NCI-H446 (cell line): ENCODE results near the gene KMO.
A peak's percentile ranks its signal among the peaks of the same experiment; 100 is the strongest.

Experiments
- DNase-seq, 2 experiments: peaks; one replicate each; lab custom pipeline; 2025; lab: John Stamatoyannopoulos, UW

The KMO gene

DNA sequence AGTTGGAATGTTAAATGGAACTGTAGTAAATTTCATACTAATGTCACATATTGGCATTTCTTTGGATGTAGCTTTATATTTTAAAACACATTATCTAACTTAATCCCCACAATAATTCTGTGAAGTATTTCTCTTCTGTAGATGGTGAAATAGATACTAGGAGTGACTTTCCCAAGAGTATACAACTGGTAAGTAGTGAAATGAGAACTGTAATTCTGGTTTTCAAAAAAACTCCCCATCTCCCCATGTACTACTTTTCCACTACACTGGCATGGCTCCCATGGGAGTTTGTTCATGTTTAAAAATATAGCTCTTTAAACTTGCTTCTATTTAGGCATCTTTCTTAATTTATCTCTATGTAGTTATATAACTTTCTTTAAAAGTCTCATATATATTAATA, 97.8 kb downstream of the KMO start:
- no peak for DNase-seq

DNA sequence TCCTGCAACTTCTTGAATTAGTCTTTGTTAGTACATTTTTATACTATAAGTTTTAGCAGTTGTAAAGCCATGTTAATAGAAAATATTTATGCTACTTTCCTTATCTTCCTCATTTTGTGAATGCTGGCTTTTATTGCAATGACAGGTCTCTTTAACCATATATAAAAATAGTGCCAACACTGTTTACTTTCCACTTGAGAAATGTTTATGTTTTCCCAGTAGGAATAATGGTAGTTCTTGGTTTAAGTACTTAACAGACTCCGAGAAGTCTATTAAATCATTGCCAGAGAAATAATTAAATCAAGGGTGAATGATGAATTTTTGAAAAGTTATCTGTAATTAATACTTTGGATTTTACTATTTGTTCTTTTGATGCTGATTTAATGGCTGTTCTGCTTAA, 98.3 kb downstream of the KMO start:
- no peak for DNase-seq

DNA sequence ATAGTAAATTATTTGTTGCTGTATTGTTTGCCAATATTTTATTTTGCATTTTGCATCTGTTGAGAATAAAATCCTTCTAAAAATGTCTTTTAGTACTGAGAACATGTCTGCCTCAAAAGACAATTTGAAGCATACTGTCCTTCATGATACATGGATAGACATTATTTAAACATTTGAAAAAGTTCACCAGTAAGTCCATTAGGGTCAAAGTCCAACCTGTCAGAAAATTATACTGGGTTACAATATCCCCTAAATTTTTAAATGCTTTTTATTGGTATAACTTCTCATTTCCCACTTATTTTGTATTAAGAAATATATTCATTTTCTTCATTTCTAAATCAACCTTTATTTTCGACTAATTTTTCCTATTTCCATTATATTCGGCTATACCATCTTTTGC, 98.7 kb downstream of the KMO start:
- no peak for DNase-seq

GRCh38 chr1:241631674-241632073, 99.5 kb downstream of the KMO start:
- no peak for DNase-seq

- no peak for DNase-seq
Measured at GRCh38 chr1:241632987-241633386, 100.8 kb downstream of the KMO start.

DNA sequence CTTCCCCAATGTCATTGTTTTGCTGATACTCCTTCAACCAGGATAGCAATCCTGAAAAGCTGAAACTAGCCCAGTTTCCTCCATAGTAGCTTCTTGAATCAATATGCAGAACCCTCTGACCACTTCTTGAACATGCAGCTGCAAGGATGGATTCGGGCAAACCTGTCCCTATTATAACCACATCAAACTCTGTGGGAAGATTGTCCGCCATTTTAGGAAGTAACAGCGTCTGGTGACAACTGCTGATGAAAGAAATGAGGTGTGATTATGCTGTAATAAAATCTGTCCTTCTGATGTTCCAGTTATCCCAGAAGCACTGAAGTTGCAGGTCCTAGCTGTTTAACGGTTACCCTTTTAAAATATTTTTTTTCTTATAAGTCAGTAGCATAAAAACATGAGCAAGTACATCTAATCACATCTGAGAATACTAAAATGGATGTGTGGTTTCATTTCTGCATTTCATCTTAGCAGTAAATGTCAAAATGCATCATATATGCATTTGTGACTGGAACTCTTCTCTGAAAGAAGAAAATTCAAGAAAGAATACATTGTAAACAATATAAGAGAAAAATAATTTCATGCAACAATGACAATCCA, 103.5 kb downstream of the KMO start:
- no peak for DNase-seq

- DNase-seq, result no peak
Measured at GRCh38 chr1:241636291-241636690, 104.1 kb downstream of the KMO start.

DNA sequence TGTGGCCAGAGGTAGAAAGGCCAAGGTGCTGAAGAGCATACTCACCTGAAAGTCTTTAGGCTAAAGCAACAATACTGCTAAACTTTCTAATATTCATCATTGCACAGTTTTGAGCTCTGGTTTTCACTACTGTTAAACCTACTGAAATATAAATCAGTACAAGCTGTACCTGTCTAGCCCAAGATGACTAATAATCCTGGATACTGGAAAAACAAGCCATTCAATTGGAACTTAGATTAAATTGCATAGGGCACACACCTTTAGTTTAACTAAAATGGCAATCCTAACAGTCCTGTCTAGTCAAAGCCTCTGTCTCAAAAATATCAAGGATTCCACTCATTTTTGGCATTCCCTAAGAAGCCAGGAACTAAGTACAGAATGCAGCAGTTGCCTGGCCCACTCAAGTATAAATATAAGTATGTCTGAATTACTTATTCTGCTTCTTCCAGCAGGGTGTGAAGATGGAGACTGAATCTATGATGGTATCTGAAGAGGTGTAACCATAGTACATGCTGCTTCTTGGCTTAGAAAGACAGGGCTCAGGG, 104.9 kb downstream of the KMO start:
- no peak for DNase-seq

GRCh38 chr1:241637604-241638003, 105.4 kb downstream of the KMO start:
- no peak for DNase-seq

GRCh38 chr1:241638099-241638682, 106.0 kb downstream of the KMO start:
- DNase-seq, result no peak

GRCh38 chr1:241638909-241639622, 106.9 kb downstream of the KMO start:
- DNase-seq, result no peak

- DNase-seq, result no peak
Measured at GRCh38 chr1:241639623-241640148, 107.5 kb downstream of the KMO start.

DNA sequence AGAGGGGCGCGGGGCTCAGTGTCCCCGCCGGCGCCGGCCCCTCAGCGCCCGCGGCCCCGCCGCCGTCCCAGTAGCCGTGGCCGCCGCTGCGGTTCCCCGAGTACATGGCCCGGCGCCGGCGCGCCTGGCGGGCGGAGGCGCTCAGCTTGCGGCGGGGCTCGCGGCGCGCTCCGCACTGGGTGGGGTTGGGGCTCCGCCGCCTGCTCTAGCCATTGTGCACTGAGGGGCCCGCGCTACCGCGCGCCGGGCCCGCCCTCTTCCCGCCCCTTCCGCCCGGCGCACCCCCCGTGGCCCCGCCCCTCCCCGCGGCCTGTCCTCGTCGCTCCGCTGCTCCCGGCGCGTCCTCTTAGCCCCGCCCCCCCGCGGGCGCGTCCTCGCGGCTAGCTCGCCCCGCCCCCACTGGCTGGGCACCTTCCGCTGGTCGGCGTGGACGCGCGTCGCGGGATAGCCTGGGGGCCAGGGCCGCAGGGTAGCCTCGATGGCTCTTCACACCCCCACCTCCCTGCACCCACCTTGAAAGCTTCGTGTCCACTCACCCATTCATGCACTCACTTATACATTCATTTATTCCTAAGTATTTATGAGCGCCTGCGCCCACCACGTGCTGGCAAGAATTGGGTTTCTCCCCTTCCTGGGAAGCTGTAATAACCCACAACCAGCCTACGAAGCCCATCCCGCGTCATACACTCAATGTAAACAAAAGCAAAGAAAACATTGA, 108.1 kb downstream of the KMO start, which contains the start of the genes CHML and OPN3:
Gene CHML (minus strand): TSS at position 221 of the 718 bp plus-strand sequence. CDS start 4,603 bp downstream, outside the sequence.
Gene OPN3 (minus strand): TSS at position 221 of the 718 bp plus-strand sequence. CDS start 115 bp downstream, at position 106.
- peak; percentile 57 to 96 for DNase-seq

GRCh38 chr1:241640867-241641622, 108.9 kb downstream of the KMO start:
- DNase-seq, result no peak

DNA sequence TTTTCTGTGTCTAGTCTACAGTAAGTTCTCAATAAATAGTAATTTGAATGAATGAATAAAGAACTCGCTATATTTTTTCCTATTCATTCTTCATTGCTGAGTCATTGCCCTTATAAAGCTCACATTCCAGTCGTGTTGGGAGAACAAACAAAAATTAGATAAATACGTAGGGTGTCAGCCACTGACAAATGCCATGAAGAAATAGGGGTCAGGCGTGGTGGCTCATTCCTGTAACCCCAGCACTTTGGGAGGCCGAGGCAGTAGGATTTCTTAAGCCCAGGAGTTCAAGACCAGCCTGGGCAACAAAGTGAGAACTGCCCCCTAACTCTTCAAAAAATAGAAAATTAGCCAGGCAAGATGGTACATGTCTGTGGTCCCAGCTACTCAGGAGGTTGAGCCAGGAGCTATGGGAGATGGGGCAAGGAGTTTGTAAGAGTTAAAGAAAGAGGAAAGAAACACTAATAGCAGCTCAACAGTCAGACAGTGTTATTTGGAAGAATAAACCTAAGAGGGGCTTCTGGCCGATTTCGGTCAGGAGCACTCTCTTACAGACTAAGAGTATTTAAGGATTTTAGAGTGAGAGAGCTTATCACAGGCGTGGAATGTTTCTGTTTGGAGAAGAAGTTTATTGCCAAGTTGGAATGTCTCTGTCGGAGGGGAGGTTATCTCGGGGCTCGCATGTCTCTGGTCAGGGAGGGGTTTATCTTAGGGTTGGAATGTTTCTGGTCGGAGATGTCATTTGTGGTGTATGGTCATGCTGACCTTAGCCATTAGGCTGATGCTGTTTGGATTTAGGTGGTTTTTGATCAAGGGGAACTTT, 109.8 kb downstream of the KMO start:
- DNase-seq, result no peak

DNA sequence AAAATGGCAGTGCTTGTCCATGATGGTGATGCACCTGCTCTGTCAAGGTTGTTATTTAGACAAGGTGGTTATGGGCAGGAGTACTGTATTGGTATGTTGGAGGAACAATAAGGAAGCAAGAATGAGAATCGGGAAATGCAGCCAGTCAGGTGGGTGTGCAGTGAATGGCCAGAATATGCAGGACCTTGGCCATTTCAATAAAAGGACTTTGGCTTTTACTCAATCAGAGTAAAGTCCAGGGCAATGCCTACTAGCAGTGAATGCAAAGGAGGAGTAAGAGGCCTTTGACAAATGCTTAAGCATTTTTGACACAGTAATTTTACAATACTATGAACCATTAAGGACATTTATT, 110.4 kb downstream of the KMO start:
- no peak for DNase-seq

DNA sequence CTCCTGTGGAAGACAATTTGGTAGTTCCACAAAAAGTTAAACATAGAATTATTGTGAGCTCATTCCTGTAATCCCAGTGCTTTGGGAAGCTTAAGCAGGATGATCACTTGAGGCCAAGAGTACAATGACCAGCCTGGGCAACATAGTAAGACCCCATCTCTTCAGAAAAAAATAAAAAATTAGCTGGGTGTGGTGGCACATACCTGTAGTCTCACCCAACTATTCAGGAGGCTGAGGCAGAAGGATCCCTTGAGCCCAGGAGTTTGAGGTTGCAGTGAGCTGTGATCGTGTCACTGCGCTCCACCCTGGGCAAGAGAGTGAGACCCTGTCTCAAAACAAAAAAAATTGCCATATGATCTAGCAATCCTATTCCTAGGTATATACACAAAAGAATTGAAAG, 112.1 kb downstream of the KMO start:
- DNase-seq, result no peak

- DNase-seq, result no peak
Measured at GRCh38 chr1:241645199-241645598, 113.0 kb downstream of the KMO start.
